SU-DHL-6 (cell line): ENCODE measurements around the gene ZNF618.

Experiments
- H2AFZ ChIP-seq: fragments of 200-600 bp; sonication (generic); 2 replicates; pipeline ENCODE4 v1.6.1; 2014; ENCODE audit warnings: low read depth, mild to moderate bottlenecking, moderate library complexity, mixed read lengths, antibody characterized with exemption, low read length; ENCODE audit not compliant: severe bottlenecking
- H3F3A ChIP-seq: fragments of 200-600 bp; shearing (Covaris generic); 2 replicates; pipeline ENCODE4 v1.6.0; 2016; ENCODE audit warnings: antibody characterized with exemption, mild to moderate bottlenecking; ENCODE audit not compliant: insufficient read depth
- H3K27ac ChIP-seq: fragments of 200-600 bp; sonication (generic); 2 replicates; pipeline ENCODE4 v1.5.1; 2016; ENCODE audit warnings: low read depth, mild to moderate bottlenecking, low read length, moderate library complexity, mixed read lengths
- H3K27me3 ChIP-seq: fragments of 200-600 bp; sonication (generic), shearing (Covaris generic); 2 replicates; pipeline ENCODE4 v1.6.0; 2014; ENCODE audit warnings: mild to moderate bottlenecking, low read length
- H3K36me3 ChIP-seq: fragments of 200-600 bp; sonication (generic); 2 replicates; pipeline ENCODE4 v1.6.1; 2014; ENCODE audit warnings: mild to moderate bottlenecking, low read length, mixed read lengths
- H3K4me2 ChIP-seq: fragments of 300-600, 200-600 bp; shearing (Covaris generic), sonication (generic); 2 replicates; pipeline ENCODE4 v1.6.0; 2014; ENCODE audit warnings: low read length, low read depth, mild to moderate bottlenecking; ENCODE audit not compliant: poor library complexity, severe bottlenecking
- H3K4me3 ChIP-seq: fragments of 200-600 bp; sonication (generic); 2 replicates; pipeline ENCODE4 v1.5.1; 2014; ENCODE audit warnings: antibody characterized with exemption, low read length, mild to moderate bottlenecking, mixed read lengths; ENCODE audit not compliant: insufficient read depth, poor library complexity, severe bottlenecking
- H3K79me2 ChIP-seq: fragments of 200-600 bp; sonication (generic); 2 replicates; pipeline ENCODE4 v1.6.1; 2014; ENCODE audit warnings: mild to moderate bottlenecking, low read length, moderate library complexity; ENCODE audit not compliant: insufficient read depth
- H3K9ac ChIP-seq: fragments of 200-600 bp; sonication (generic); 2 replicates; pipeline ENCODE4 v1.7.0; 2014; ENCODE audit warnings: mild to moderate bottlenecking, low read length
- H3K9me2 ChIP-seq: fragments of 200-600 bp; sonication (generic); replicated peaks from 2 replicates; pipeline ENCODE4 v1.6.1; 2014; ENCODE audit warnings: low read length; ENCODE audit not compliant: insufficient read depth
- H3K9me3 ChIP-seq: fragments of 200-600 bp; sonication (generic); 2 replicates; pipeline ENCODE4 v1.6.1; 2014; ENCODE audit warnings: low read length, mixed read lengths; ENCODE audit not compliant: insufficient read depth
- H4K20me1 ChIP-seq: fragments of 200-600 bp; sonication (generic); 2 replicates; pipeline ENCODE4 v1.6.1; 2014; ENCODE audit warnings: low read depth, mild to moderate bottlenecking, antibody characterized with exemption, low read length, moderate library complexity, mixed read lengths
- EZH2phosphoT487 ChIP-seq: fragments of 200-600 bp; sonication (generic), shearing (Covaris generic); conservative IDR thresholded peaks from 2 replicates; pipeline ENCODE4 v1.6.1; 2018; ENCODE audit warnings: mild to moderate bottlenecking, antibody characterized with exemption, low read length, moderate library complexity, mixed read lengths
- TF ChIP-seq, protein P1 (sequence below): fragments of 200-600 bp; sonication (generic); IDR thresholded peaks from one replicate; pipeline ENCODE4 v1.5.1; 2017; ENCODE audit warnings: antibody characterized with exemption, mild to moderate bottlenecking, low read length, moderate library complexity; ENCODE audit not compliant: insufficient read depth, poor library complexity, severe bottlenecking

The ZNF618 gene

DNA sequence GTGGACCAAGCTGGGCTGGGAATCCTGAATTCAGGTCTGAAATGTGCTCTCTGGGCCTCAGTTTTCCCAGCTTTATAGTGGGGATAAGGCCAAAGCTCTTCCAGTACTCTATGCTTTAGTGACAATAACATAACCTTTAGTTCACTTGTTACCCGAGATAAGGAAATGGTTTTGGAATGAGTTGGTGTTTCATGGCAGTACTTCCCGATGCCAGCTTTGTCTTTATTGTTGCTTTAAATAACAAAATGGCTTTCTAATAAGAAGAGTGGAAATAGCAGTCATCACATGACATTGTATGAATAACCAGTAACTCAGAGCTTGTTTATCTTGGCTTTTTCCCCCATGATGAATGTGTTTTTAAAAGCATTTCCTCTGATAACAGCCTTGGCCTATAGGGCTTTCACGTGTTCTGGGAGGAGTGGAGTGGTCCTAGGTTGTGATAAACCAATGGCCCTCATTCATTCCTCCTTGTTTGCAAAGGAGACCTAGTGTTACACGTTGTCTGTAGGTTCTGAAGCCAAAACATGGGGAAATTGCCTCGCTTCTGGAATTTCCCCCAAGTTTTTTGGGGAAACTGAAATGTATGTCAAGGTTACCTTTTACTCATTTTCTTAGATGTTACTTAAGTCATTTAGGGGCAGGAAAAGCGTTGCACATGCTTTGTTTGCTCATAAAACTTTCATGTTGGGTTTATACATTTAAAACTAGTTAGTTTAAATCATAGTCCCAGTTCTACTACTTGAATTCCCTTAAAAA is 53.7 kb downstream of the ZNF618 start:
- no peaks in the 10 kb centered on the region for H3F3A ChIP-seq
- no peaks in the 10 kb centered on the region for H3K9me2 ChIP-seq
- TF ChIP-seq EZH2phosphoT487 = no peak
- TF ChIP-seq, protein P1, sequence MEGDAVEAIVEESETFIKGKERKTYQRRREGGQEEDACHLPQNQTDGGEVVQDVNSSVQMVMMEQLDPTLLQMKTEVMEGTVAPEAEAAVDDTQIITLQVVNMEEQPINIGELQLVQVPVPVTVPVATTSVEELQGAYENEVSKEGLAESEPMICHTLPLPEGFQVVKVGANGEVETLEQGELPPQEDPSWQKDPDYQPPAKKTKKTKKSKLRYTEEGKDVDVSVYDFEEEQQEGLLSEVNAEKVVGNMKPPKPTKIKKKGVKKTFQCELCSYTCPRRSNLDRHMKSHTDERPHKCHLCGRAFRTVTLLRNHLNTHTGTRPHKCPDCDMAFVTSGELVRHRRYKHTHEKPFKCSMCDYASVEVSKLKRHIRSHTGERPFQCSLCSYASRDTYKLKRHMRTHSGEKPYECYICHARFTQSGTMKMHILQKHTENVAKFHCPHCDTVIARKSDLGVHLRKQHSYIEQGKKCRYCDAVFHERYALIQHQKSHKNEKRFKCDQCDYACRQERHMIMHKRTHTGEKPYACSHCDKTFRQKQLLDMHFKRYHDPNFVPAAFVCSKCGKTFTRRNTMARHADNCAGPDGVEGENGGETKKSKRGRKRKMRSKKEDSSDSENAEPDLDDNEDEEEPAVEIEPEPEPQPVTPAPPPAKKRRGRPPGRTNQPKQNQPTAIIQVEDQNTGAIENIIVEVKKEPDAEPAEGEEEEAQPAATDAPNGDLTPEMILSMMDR = no peak
- no peak overlapping the region for H2AFZ ChIP-seq
- no peaks in the 10 kb centered on the region for H4K20me1 ChIP-seq
- H3K27ac ChIP-seq = no peak overlapping the region
- H3K9me3 ChIP-seq = peaks cover 5% of the 10 kb centered on the region; the same call in 1 of the 2 replicates
- no peaks in the 10 kb centered on the region for H3K36me3 ChIP-seq
- no peak overlapping the region for H3K4me2 ChIP-seq
- H3K4me3 ChIP-seq = no peak overlapping the region
- H3K79me2 ChIP-seq = no peaks in the 10 kb centered on the region
- H3K9ac ChIP-seq = no peak overlapping the region
- no peaks in the 10 kb centered on the region for H3K27me3 ChIP-seq

DNA sequence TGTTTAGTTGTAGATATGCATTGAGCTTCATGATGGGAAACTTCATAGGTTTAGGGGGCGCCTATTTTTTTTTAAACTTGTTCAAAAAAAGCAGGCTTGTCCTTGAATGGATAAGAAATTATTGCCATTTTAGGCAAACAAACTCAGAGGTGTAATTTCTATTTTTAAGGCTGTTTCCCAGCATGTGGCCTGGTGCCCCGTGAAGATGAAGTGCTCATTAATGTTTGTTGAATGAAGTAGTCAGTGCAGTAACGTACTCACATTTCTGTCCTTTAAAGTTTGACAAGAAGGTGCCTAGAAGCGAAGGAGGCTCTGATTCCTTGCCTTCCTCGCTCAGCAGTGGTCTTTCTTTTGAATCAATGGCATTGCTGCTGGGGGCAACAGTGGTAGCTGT is 54.3 kb downstream of the ZNF618 start:
- Histone ChIP-seq H3K27me3 (no peaks in the 10 kb centered on the region), H3K36me3 (no peaks in the 10 kb centered on the region), H3K9me3 (peaks cover 5% of the 10 kb centered on the region; the same call in 1 of the 2 replicates), H3K4me2 (no peak overlapping the region), H2AFZ (no peak overlapping the region), H3F3A (no peaks in the 10 kb centered on the region), H3K79me2 (no peaks in the 10 kb centered on the region), H3K9me2 (no peaks in the 10 kb centered on the region), H3K4me3 (no peak overlapping the region), H3K27ac (no peak overlapping the region), H4K20me1 (no peaks in the 10 kb centered on the region), H3K9ac (no peak overlapping the region)
- TF ChIP-seq, protein P1 = no peak
- no peak for TF ChIP-seq EZH2phosphoT487

DNA sequence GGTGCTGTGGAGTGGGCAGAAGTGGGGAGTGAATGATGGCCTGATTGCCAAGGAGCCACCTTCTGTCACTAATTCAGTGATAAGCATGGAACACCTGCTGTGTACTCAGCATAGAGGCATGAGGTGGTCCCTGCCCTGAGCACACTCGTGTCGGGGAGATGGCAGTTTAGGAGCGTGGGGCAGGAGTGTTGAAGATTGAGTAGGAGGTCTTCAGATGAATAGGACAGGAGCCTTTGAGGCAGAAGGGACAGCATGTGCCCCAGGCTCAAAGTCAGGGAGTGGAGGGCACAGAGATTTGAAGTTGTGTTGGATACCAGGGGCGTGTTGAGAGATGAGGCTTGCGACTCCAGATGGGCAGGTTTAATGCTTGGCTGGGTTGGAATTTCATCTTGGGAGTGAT is 55.0 kb downstream of the ZNF618 start:
- Histone ChIP-seq H3K27me3 (no peaks in the 10 kb centered on the region), H3K27ac (no peak overlapping the region), H2AFZ (no peak overlapping the region), H3K4me3 (no peak overlapping the region), H3K79me2 (no peaks in the 10 kb centered on the region), H3K9ac (no peak overlapping the region), H3K4me2 (no peak overlapping the region), H4K20me1 (no peaks in the 10 kb centered on the region), H3K9me2 (no peaks in the 10 kb centered on the region), H3K36me3 (no peaks in the 10 kb centered on the region), H3F3A (no peaks in the 10 kb centered on the region), H3K9me3 (peaks cover 5% of the 10 kb centered on the region; the same call in 1 of the 2 replicates)
- no peak for TF ChIP-seq EZH2phosphoT487
- TF ChIP-seq, protein P1 = no peak
